A204.1 (cell line): ENCODE measurements around the gene FANK1.
"Not testable (repeated sequence)": the region's sequence is repeated elsewhere in the genome, so short reads cannot be mapped to it uniquely, and the experiment has no call there.

Experiments used
- FAIRE-seq: peaks from 2 replicates; lab custom pipeline; 2012; peaks lifted over from hg19 to GRCh38; lab: Jason Lieb, UNC

The FANK1 gene

DNA sequence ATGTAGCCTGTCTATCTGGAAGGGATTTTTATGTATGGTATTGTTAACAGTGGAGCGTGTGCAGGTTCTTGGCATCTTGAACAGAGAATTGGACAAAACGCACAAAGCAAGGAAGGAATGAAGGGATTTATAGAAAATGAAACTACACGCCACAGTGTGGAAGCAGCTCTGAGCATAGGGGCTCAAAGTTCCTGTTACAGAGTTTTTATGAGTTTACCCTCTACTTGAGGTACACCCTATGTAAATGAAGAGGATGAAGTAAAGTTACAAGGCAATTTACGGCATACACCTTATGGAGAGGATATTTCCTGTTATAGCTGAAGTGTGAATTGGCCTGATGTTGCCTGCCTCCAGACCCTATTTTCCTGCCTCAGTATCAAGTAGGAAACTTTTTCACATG lies 33.3 kb downstream of the FANK1 start:
- FAIRE-seq, result no peak

DNA sequence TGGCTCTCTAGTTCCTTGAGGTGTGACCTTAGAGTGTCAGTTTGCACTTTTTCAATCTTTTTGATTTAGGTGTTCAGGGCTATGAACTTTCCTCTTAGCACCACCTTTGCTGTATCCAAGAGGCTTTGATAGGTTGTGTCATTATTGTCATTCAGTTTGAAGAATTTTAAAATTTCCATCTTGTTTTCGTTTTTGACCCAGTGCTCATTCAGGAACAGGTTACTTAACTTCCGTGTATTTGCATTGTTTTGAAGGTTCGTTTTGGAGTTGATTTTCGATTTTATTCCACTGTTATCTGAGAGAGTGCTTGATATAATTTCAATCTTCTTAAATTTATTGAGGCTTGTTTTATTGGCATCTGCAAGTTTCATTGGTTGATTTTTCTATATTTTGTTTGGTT lies 37.3 kb downstream of the FANK1 start:
- no peak for FAIRE-seq

- FAIRE-seq, result no peak
These were observed 40.0 kb downstream of the FANK1 start for GRCh38 chr10:125936331-125936730.

DNA sequence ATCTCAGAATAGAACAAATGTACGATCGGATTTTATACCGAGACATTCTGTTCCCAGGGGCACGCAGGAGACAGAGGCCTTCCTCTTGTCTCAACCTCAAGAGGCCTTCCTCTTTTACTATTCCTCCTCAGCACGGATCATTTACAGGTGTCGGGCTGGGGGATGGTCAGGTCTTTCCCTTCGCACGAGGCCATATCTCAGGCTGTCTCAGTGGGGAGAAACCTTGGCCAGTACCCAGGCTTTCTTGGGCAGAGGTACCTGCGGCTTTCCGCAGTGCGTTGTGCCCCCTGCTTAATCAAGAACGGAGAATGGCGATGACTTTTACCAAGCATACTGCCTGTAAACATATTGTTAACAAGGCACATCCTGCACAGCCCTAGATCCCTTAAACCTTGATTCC lies 44.2 kb downstream of the FANK1 start:
- FAIRE-seq, result no peak

DNA sequence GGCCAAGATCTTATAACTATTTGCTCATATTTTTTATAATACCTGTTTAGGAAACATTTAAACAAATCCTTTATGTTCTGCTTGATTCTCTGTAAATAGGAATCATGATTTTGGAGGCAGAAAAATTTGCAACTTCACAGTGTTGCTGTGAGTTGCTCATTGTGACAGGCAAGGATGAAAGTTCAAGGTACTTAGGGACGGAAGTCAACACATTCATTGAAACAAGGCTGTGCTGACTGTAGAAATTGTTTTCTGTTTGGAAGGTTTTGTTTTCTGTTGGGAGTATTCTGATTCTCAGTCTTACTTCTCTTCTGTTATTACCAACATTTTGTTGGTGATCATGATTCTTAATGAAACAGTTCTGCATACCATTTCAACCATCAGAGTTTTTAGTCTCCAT lies 54.9 kb downstream of the FANK1 start:
- no peak for FAIRE-seq

GRCh38 chr10:125953778-125954385 lies 57.5 kb downstream of the FANK1 start:
- FAIRE-seq, result no peak

GRCh38 chr10:125955766-125956165 lies 59.4 kb downstream of the FANK1 start:
- FAIRE-seq, result no peak

DNA sequence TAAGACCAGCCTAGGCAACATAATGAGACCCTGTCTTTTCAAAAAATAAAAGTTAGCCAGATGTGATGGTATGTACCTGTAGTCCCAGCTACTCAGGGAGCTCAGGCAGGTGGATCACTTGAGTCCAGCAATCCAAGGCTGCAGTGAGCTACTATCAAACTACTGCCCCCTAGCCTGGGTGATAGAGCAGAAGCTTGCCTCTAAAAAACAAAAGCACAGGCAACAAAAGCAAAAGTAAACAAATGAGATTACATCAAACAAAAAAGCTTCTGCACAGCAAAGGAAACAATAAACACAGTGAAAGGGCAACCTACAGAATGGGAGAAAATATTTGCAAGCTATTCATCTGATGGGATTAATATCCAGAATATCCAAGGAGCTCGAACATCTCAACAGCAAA lies 65.4 kb downstream of the FANK1 start:
- no peak for FAIRE-seq

GRCh38 chr10:125962200-125962599 lies 65.8 kb downstream of the FANK1 start:
- FAIRE-seq, result no peak

- no peak for FAIRE-seq
These were observed 68.2 kb downstream of the FANK1 start for GRCh38 chr10:125964558-125964957.

GRCh38 chr10:125967533-125967932 lies 71.2 kb downstream of the FANK1 start:
- no peak for FAIRE-seq

GRCh38 chr10:125970077-125970630 lies 73.8 kb downstream of the FANK1 start:
- FAIRE-seq, result not testable (repeated sequence)

GRCh38 chr10:125976960-125977605 lies 80.7 kb downstream of the FANK1 start:
- FAIRE-seq, result no peak

- FAIRE-seq, result no peak
These were observed 83.6 kb downstream of the FANK1 start for GRCh38 chr10:125979976-125980375.

DNA sequence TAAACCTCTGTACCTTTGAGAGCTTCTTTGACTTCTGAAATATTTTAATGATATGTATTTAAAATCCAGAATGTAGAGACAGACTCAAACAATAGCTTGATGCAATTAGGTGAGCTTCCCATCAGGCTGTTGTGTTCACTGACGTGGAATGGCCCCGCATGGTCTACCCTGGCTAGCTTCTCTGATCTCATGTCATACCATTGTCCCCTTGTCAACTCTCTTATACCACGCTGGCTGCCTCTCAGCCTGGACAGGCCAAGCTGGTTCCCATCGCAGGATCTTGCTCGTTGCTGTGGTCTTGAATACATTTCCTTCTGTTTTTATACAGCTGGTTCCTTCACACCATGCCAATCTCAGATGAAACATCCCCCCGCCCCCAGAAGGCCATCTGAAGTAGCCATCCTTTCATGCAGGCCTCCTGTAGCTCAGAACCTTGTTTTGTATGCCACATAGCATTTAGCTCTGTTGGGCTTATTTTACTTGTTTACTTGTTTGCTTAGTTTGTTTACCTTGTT lies 84.2 kb downstream of the FANK1 start:
- no peak for FAIRE-seq

DNA sequence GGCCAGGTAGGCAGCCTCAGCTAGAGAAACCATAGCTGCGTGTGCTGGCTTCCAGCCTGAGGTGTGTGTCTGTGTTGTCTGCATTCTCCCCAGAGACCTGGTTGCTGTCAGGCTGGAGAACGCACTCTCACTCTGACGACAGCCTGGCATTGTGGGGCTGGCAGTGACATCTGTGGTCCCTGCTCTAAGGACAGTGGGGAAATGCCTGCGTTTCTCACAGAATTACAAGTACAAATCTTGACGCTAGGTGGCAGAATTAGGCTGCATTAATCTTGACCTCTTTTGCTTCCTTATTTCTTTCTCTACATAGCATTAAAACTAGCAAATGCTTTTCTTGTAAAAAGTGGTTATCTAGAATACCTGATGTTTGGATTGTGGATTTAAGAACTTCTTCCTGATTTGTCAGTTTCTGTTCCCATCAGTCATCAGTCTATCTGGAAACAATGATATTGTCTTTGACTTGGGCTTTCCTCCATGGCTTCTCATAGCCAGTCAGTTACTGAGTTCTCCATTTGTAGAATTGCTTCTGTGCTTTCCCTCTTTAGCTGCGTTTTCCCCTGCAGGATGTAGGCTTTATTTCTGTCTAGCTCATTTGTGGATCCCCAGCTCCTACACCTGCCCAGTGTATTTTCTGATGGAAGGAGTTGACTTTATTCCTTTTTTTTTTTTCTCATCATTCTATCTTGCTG lies 86.0 kb downstream of the FANK1 start:
- FAIRE-seq, result peak; percentile 86

DNA sequence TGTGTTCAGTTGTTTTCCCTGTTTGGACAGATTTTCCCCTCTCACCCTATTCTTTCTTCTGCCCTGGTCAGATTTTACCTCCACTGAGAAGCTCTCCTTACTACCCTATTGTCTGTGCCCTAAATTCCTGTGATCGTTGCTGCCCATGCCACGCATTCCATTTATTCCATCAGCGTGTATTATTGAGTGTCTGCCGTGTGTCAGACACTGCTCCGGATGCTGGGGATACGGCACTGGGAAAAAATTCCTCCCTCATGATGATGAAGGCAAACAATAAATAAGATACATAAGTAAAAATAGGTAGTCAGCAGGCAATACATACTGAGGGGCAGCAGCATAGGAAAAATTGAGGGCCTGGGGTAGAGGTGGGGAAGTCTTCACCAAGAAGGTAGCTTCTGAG lies 86.8 kb downstream of the FANK1 start:
- FAIRE-seq, result no peak

DNA sequence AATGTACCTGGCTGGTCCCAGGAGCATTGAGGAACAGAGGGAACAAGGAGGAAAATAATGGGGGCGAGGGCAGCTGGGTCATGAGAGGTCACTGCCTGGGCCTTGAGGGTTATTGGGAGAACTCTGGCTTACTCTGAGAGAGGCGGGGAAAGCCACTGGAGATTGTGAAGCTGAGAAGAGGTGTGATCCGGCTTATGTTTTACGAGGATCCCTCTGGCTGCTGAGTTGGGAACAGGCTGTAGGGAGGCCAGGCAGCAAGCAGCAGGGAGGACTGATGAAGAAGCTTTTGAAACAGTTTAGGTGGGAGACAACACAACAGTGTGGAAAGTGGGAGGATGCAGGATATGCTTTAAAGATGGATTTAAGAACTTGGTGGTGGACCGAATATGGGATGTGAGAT lies 87.3 kb downstream of the FANK1 start:
- FAIRE-seq, result no peak

GRCh38 chr10:125984346-125984745 lies 88.0 kb downstream of the FANK1 start:
- no peak for FAIRE-seq

DNA sequence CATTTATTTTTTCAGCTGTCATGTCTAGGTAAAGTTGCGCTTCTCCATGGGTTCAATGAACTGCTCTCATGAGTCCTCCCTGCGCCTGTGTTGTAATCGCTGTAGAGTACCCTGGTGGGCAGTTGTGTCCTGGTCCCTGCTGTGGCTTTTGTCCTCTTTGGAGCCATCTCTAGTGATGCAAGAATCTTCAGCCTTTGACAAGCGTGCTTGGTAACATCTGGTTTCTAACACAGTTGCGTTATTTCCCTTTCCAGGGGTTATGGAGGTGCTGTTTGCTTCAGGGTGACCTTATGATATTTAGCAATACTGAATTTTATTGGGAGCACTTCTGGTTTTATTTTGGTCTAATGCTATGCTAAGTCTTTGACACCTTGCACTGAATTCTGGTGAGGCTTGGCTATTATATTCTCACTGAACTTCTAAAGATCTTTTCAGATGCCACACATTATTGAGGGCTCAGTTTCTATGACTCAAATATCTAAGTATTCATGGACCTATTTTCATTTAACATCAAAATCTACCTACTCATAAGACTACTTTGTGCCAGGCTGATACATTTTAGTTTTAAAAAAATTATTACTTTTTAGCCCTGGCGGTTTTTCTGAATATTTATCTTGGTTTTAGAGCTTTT lies 88.6 kb downstream of the FANK1 start:
- FAIRE-seq, result no peak

DNA sequence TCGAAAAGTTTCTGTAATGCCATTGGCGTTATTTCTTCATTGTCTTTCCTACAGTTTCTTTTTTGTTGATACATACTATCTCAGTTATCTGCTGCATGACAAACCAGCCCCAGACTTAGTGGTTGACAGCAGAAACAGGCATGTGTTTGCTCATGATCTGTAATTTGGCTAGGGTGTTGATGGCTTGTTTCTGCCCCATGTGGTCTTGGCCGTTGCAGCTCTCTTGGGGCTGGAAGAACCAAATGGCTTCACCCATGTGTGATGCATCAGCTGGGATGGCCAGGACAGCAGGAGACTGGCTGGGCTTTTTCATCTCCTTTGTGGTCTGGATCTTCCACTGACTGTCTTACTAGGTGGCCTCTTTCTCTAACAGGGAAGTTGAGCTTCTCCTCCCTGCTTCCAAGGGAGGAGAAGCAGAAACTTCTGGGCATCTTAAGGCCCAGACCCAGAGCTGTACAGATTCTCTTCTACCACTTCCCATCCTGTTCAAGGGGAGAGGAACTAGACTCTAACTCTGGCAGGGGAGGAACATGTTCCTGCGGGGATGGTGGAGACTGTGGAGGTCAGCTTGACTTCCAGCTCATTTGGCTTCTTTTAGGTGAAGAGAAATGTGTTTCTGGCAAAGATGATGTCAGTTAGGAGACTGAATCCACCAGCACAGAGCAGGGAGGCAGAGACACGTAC lies 89.3 kb downstream of the FANK1 start:
- no peak for FAIRE-seq

- no peak for FAIRE-seq
These were observed 93.4 kb downstream of the FANK1 start for GRCh38 chr10:125989791-125990190.
